ENCODE results near the gene ZNF581. TPM values are rescaled to one million over a fixed set of nuclear protein-coding genes. Genes with fewer than 3 reads are reported as not detected.

The ZNF581 gene
- 23.1 and 60.6 TPM in 2 replicates for total RNA-seq

GRCh38 chr19:55643003-55643886, at the start of gene ZNF581:
Gene ZNF581, plus strand, starts transcription at chr19:55643649. Its CDS starts 923 bp downstream, at chr19:55644572.

GRCh38 chr19:55599468-55599841, 44.0 kb upstream of the ZNF581 start, which contains the start of gene FIZ1:
Gene FIZ1, minus strand, starts transcription at chr19:55599517. Its CDS starts 1,652 bp downstream, at chr19:55597865.

GRCh38 chr19:55599842-55600661, 43.4 kb upstream of the ZNF581 start, which contains the start of gene ZNF524:
Gene ZNF524, plus strand, starts transcription at chr19:55600288. Its CDS starts 1,825 bp downstream, at chr19:55602113.

GRCh38 chr19:55605637-55606470, 37.6 kb upstream of the ZNF581 start, which contains the start of gene ZNF865:
Gene ZNF865, plus strand, starts transcription at chr19:55605647. Its CDS starts 7,972 bp downstream, at chr19:55613619.

GRCh38 chr19:55624109-55625003, 19.1 kb upstream of the ZNF581 start, which contains the start of gene ZNF784:
Gene ZNF784, minus strand, starts transcription at chr19:55624566. Its CDS starts 5 bp downstream, at chr19:55624561.

GRCh38 chr19:55640577-55641425, 2.6 kb upstream of the ZNF581 start, which contains the start of gene ZNF580:
Gene ZNF580, plus strand, starts transcription at chr19:55641002. Its CDS starts 1,507 bp downstream, at chr19:55642509.

GRCh38 chr19:55647732-55648584, 4.5 kb downstream of the ZNF581 start, which contains the start of gene CCDC106:
Gene CCDC106, plus strand, starts transcription at chr19:55648212. Its CDS starts 835 bp downstream, at chr19:55649047.

GRCh38 chr19:55654868-55655647, 11.6 kb downstream of the ZNF581 start, which contains the start of gene U2AF2:
Gene U2AF2, plus strand, starts transcription at chr19:55655035. Its CDS starts 70 bp downstream, at chr19:55655105.

GRCh38 chr19:55674841-55675660, 31.6 kb downstream of the ZNF581 start, which contains the start of gene EPN1:
Gene EPN1, plus strand, starts transcription at chr19:55675226. Its CDS starts 3,402 bp downstream, at chr19:55678628.

Other genes starting within 250 kb of the ZNF581 start
- gene UBE2S, start 235.9 kb upstream of the ZNF581 start, total RNA-seq, result 61.7 and 400 TPM in 2 replicates
- under 0.01 TPM in 1 of 2 replicates, not detected in the other for gene SHISA7, start 200.3 kb upstream of the ZNF581 start, total RNA-seq
- gene ISOC2, start 182.0 kb upstream of the ZNF581 start, total RNA-seq, result 102 and 133 TPM in 2 replicates
- not detected in 2 replicates for gene C19orf85, start 178.9 kb upstream of the ZNF581 start, total RNA-seq
- 8.8 and 19.0 TPM in 2 replicates for gene ZNF628, start 167.0 kb upstream of the ZNF581 start, total RNA-seq
- gene NAT14, start 158.5 kb upstream of the ZNF581 start, total RNA-seq, result 27.2 and 76.3 TPM in 2 replicates
- gene SSC5D, start 155.2 kb upstream of the ZNF581 start, total RNA-seq, result 0.81 and 34.0 TPM in 2 replicates
- 2.4 and 7.9 TPM in 2 replicates for gene SBK2, start 106.5 kb upstream of the ZNF581 start, total RNA-seq
- 0.13 and 0.16 TPM in 2 replicates for gene SBK3, start 98.1 kb upstream of the ZNF581 start, total RNA-seq
- gene ZNF579, start 62.8 kb upstream of the ZNF581 start, total RNA-seq, result 10.8 and 25.7 TPM in 2 replicates
- 6.0 and 8.5 TPM in 2 replicates for gene FIZ1, start 44.1 kb upstream of the ZNF581 start, total RNA-seq
- gene ZNF524, start 43.4 kb upstream of the ZNF581 start, total RNA-seq, result 18.4 and 25.5 TPM in 2 replicates
- gene ZNF865, start 38.0 kb upstream of the ZNF581 start, total RNA-seq, result 4.6 and 12.7 TPM in 2 replicates
- 3.7 and 6.7 TPM in 2 replicates for gene ZNF784, start 19.1 kb upstream of the ZNF581 start, total RNA-seq
- gene ZNF580, start 2.6 kb upstream of the ZNF581 start, total RNA-seq, result 24.8 and 59.3 TPM in 2 replicates
- 10.6 and 30.8 TPM in 2 replicates for gene CCDC106, start 4.6 kb downstream of the ZNF581 start, total RNA-seq
- gene U2AF2, start 11.4 kb downstream of the ZNF581 start, total RNA-seq, result 113 and 234 TPM in 2 replicates
- 112 and 155 TPM in 2 replicates for gene EPN1, start 31.6 kb downstream of the ZNF581 start, total RNA-seq
- not detected in 2 replicates for gene NLRP9, start 94.8 kb downstream of the ZNF581 start, total RNA-seq
- gene RFPL4A, start 115.4 kb downstream of the ZNF581 start, total RNA-seq, result not detected in 2 replicates
- not detected in 2 replicates for gene RFPL4AL1, start 125.5 kb downstream of the ZNF581 start, total RNA-seq
- not detected in 2 replicates for gene NLRP11, start 188.3 kb downstream of the ZNF581 start, total RNA-seq
- gene NLRP4, start 192.9 kb downstream of the ZNF581 start, total RNA-seq, result not detected in 2 replicates

Data from mesangial cell (primary cell).